ENCODE results near the gene PMEPA1.

DNA sequence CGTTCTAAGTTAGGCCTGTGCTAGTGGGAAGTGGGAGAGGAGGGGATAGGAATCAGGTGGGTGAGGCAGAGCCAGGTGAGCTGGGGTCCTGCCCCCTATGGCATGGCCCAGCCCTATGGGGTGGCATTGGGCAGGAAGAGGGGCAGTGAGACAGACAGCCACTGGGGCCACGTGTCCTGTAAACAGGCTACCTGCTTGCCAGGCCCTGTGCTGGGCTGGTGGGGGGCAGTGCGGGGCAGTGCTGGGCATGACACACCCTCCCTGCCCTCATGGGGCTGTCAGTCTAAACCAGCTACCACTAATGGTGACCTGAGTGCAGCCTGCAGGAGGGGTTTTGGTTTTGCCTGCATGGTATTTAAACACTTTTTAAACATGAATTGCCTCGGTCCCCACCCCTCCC, 10.1 kb upstream of the PMEPA1 start:
- TF ChIP-seq, protein P1, sequence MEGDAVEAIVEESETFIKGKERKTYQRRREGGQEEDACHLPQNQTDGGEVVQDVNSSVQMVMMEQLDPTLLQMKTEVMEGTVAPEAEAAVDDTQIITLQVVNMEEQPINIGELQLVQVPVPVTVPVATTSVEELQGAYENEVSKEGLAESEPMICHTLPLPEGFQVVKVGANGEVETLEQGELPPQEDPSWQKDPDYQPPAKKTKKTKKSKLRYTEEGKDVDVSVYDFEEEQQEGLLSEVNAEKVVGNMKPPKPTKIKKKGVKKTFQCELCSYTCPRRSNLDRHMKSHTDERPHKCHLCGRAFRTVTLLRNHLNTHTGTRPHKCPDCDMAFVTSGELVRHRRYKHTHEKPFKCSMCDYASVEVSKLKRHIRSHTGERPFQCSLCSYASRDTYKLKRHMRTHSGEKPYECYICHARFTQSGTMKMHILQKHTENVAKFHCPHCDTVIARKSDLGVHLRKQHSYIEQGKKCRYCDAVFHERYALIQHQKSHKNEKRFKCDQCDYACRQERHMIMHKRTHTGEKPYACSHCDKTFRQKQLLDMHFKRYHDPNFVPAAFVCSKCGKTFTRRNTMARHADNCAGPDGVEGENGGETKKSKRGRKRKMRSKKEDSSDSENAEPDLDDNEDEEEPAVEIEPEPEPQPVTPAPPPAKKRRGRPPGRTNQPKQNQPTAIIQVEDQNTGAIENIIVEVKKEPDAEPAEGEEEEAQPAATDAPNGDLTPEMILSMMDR (IDR thresholded peaks at IDR 0.05) = no peak
- TF ChIP-seq POLR2AphosphoS5 (IDR thresholded peaks at IDR 0.05) = no peak
